ENCODE data around the gene PRKG1. TPM values are rescaled to one million over a fixed set of nuclear protein-coding genes. Genes with fewer than 3 reads are reported as not detected.

The PRKG1 gene
- total RNA-seq, 1 donor from 2014 or later = 4.6 TPM

DNA sequence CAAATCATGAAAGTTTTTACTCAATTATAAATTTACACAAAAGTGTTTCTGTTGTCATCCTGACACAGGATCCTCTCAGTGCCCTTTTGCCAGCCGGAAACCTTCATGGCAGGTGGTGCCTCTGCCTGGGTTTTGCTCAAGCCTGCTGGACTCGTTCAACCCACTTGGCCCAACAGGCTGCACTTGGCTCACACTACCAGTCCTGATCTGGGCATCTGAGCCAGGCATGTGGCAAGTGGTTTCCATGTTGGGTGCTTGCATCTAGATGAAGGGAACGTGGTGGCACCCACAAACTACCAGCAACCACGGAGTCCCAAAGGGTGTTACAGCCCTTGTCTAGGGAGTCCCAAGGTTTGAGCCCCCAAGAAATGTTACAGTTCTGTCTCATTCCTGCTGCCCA lies 787.4 kb downstream of the PRKG1 start:
- H3K4me3 Mint-ChIP-seq (ENCODE audit: low read depth) = no peak overlapping the region
- H3K4me1 Mint-ChIP-seq (ENCODE audit: low read depth) = peaks cover 7% of the 10 kb centered on the region
- DNase-seq (ENCODE audit: low spot score, unreplicated experiment) = no peak
- no peaks in the 10 kb centered on the region for H3K9me3 Mint-ChIP-seq (ENCODE audit: low read depth)
- TF ChIP-seq, protein P1, sequence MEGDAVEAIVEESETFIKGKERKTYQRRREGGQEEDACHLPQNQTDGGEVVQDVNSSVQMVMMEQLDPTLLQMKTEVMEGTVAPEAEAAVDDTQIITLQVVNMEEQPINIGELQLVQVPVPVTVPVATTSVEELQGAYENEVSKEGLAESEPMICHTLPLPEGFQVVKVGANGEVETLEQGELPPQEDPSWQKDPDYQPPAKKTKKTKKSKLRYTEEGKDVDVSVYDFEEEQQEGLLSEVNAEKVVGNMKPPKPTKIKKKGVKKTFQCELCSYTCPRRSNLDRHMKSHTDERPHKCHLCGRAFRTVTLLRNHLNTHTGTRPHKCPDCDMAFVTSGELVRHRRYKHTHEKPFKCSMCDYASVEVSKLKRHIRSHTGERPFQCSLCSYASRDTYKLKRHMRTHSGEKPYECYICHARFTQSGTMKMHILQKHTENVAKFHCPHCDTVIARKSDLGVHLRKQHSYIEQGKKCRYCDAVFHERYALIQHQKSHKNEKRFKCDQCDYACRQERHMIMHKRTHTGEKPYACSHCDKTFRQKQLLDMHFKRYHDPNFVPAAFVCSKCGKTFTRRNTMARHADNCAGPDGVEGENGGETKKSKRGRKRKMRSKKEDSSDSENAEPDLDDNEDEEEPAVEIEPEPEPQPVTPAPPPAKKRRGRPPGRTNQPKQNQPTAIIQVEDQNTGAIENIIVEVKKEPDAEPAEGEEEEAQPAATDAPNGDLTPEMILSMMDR (IDR thresholded peaks at IDR 0.05; ENCODE audit: unreplicated experiment) = no peak
- peaks cover 2% of the 10 kb centered on the region for H3K27me3 Mint-ChIP-seq
- no peak overlapping the region for H3K27ac Mint-ChIP-seq
- no peaks in the 10 kb centered on the region for H3K36me3 Mint-ChIP-seq (ENCODE audit: insufficient read depth)

DNA sequence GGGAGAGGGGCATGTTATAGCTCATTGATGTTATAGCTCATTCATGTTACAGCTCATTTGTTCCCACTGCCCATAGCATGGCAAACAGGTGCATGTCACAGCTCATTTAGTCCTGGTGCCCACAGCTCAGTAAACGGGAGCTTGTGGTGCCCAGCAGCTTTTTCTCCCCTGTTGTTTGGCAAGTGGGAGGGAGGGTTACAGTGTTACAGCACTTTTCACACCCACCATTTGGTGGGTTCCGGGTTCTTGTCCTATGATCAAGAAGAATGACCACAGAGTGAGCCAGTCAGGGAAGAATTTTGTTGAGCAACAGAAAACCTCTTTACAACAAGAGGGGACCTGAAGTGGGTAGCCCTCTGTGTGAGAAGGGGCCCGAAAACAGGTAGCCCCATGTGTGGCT lies 787.9 kb downstream of the PRKG1 start:
- DNase-seq (ENCODE audit: low spot score, unreplicated experiment) = no peak
- H3K9me3 Mint-ChIP-seq (ENCODE audit: low read depth) = no peaks in the 10 kb centered on the region
- H3K4me3 Mint-ChIP-seq (ENCODE audit: low read depth) = no peak overlapping the region
- no peak overlapping the region for H3K27ac Mint-ChIP-seq
- peaks cover 2% of the 10 kb centered on the region for H3K27me3 Mint-ChIP-seq
- TF ChIP-seq, protein P1 (IDR thresholded peaks at IDR 0.05; ENCODE audit: unreplicated experiment) = no peak
- H3K36me3 Mint-ChIP-seq (ENCODE audit: insufficient read depth) = no peaks in the 10 kb centered on the region
- H3K4me1 Mint-ChIP-seq (ENCODE audit: low read depth) = peaks cover 7% of the 10 kb centered on the region

DNA sequence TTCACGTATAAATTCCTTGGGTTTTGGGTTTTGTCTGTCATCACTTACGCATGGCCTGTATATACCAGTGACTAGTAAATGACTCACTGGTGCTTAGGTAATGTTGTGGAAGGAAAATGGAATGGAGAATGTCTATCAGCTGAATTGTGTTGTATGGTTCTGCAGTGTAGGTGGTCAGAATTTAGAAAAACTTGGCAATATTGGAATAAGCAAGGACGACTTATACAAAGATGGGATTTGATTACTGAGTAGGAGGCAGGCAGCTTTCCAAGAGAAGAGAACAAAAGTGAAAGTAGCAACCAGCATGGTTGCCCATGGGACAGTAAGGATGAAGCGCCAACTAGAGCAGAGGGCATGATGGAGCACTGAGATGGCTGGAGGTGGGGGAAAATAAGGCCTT lies 793.7 kb downstream of the PRKG1 start:
- Mint-ChIP-seq H3K4me1 (ENCODE audit: low read depth) (no peaks in the 10 kb centered on the region), H3K36me3 (ENCODE audit: insufficient read depth) (no peaks in the 10 kb centered on the region)

DNA sequence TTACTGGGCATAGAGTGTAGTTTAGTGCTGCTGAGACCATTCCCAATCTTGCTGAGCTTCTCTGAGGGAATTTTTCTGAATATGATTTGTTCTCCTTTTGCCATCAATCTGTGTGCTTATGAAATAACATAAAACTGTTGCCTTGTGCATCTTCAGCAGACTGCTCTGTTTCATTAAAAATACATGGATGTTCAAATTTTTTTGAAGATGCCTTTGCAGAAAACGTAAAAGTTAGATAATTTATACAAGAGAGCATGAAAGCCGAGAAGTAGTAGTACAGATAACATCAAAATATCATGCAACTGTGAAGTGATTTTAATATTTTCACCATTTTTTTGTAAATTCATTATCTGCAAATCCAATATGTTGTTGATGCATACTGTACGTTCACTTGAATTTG lies 799.8 kb downstream of the PRKG1 start:
- Mint-ChIP-seq H3K4me1 (ENCODE audit: low read depth) (peaks cover 2% of the 10 kb centered on the region), H3K27me3 (no peaks in the 10 kb centered on the region), H3K36me3 (ENCODE audit: insufficient read depth) (no peaks in the 10 kb centered on the region), H3K4me3 (ENCODE audit: low read depth) (no peak overlapping the region), H3K9me3 (ENCODE audit: low read depth) (no peaks in the 10 kb centered on the region), H3K27ac (no peak overlapping the region)
- TF ChIP-seq, protein P1 (IDR thresholded peaks at IDR 0.05; ENCODE audit: unreplicated experiment) = no peak
- no peak for DNase-seq (ENCODE audit: low spot score, unreplicated experiment)

More for the DNA sequence above, 793.7 kb downstream of the PRKG1 start:
- no peak for DNase-seq (ENCODE audit: low spot score, unreplicated experiment)
- H3K4me3 Mint-ChIP-seq (ENCODE audit: low read depth) = no peak overlapping the region
- H3K27ac Mint-ChIP-seq = no peak overlapping the region
- no peaks in the 10 kb centered on the region for H3K9me3 Mint-ChIP-seq (ENCODE audit: low read depth)
- TF ChIP-seq, protein P1 (IDR thresholded peaks at IDR 0.05; ENCODE audit: unreplicated experiment) = no peak
- H3K27me3 Mint-ChIP-seq = no peaks in the 10 kb centered on the region

DNA sequence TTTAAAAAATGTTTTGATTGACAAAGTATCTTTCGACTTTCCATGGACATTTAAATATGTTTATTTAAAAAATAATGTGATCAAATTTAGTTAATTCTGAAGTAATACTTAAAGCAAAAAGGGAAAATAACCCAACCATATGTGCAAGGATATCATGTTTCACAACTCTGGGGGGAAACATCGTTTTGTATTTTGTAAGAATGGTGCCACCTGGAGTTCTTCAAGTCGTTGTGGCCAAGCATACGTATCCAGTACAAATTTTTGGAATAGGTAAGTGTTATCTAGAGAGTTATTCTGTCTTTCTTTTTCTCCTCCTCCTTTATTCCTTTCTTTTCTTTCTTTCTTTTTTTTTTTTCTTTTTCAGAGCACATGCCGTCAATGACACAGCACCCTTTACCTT lies 801.3 kb downstream of the PRKG1 start:
- TF ChIP-seq, protein P1 (IDR thresholded peaks at IDR 0.05; ENCODE audit: unreplicated experiment) = no peak
- Mint-ChIP-seq H3K27me3 (no peaks in the 10 kb centered on the region), H3K4me3 (ENCODE audit: low read depth) (no peak overlapping the region), H3K27ac (no peak overlapping the region), H3K4me1 (ENCODE audit: low read depth) (peaks cover 2% of the 10 kb centered on the region), H3K9me3 (ENCODE audit: low read depth) (no peaks in the 10 kb centered on the region), H3K36me3 (ENCODE audit: insufficient read depth) (no peaks in the 10 kb centered on the region)
- no peak for DNase-seq (ENCODE audit: low spot score, unreplicated experiment)

Measured in progenitor cell of endocrine pancreas (in vitro differentiated cells).